PC-3 (cell line): ENCODE measurements around the gene PDLIM5.

Experiments
- EZH2phosphoT487 ChIP-seq: fragments of 300-600 bp; sonication (generic); IDR thresholded peaks from 2 replicates; pipeline ENCODE4 v1.6.1; 2018; ENCODE audit warnings: mild to moderate bottlenecking, antibody characterized with exemption, low read length, borderline replicate concordance
- TF ChIP-seq, protein P1 (sequence below): fragments of 300-600 bp; sonication (generic); conservative IDR thresholded peaks from 2 replicates; pipeline ENCODE4 v1.5.1; 2017; ENCODE audit warnings: antibody characterized with exemption, low read depth, mild to moderate bottlenecking, low read length

DNA sequence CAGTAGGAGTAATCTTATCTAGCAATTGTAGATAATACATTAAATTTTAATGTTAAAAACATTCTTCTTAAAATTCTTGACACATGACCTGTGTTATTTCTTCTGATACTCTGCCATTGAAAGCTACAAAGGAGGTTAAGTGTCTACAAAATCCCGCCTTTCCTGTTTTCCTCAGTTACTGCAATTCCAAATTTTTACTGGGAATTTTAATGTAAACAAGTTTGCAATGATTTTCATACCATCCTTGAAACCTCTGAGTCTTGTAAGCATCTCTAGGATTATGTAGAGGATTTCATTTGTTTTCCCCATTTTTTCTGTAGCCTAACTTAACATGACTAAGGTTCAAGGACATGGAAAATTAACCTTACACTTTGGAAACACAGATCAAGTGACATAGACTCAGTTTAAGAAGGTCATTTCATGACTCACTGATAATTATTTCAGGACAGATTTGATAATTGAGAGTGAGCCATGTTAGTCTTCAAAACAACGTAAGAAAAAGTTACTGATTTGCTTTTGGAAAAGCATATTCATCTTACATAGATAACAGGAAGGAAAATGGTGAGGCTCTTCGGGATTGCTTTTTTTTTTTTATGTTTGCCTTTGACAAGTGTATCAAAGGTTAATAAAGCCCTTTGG lies 39.6 kb upstream of the PDLIM5 start:
- TF ChIP-seq EZH2phosphoT487 = no peak
- TF ChIP-seq, protein P1, sequence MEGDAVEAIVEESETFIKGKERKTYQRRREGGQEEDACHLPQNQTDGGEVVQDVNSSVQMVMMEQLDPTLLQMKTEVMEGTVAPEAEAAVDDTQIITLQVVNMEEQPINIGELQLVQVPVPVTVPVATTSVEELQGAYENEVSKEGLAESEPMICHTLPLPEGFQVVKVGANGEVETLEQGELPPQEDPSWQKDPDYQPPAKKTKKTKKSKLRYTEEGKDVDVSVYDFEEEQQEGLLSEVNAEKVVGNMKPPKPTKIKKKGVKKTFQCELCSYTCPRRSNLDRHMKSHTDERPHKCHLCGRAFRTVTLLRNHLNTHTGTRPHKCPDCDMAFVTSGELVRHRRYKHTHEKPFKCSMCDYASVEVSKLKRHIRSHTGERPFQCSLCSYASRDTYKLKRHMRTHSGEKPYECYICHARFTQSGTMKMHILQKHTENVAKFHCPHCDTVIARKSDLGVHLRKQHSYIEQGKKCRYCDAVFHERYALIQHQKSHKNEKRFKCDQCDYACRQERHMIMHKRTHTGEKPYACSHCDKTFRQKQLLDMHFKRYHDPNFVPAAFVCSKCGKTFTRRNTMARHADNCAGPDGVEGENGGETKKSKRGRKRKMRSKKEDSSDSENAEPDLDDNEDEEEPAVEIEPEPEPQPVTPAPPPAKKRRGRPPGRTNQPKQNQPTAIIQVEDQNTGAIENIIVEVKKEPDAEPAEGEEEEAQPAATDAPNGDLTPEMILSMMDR = no peak
